Liver (tissue), 3 donors: ENCODE data around the gene FUBP3.

Experiments
- FOXA1 ChIP-seq: IDR thresholded peaks from 2 replicates; pipeline ENCODE4 v1.6.1; 2016; ENCODE audit warnings: antibody characterized with exemption
- NR2F2 ChIP-seq: IDR thresholded peaks from 2 replicates; pipeline ENCODE4 v1.6.1; 2016; ENCODE audit warnings: antibody characterized with exemption
- RAD21 ChIP-seq, 2 donors: IDR thresholded peaks; 2 replicates each; pipeline ENCODE4 v1.6.1; 2016; ENCODE audit warnings: antibody characterized with exemption in 2 of 2, mild to moderate bottlenecking in 2 of 2
- RXRA ChIP-seq, 2 donors: IDR thresholded peaks; 2 replicates each; pipeline ENCODE4 v1.6.1; 2017 to 2018; ENCODE audit warnings: antibody characterized with exemption in 2 of 2, mild to moderate bottlenecking in 1 of 2
- SP1 ChIP-seq: IDR thresholded peaks from 2 replicates; pipeline ENCODE4 v1.6.1; 2018; ENCODE audit warnings: antibody characterized with exemption, mild to moderate bottlenecking
- TAF1 ChIP-seq: conservative IDR thresholded peaks from 2 replicates; pipeline ENCODE4 v1.6.1; 2016; ENCODE audit warnings: antibody characterized with exemption, mild to moderate bottlenecking
- YY1 ChIP-seq: IDR thresholded peaks from 2 replicates; pipeline ENCODE4 v1.6.1; 2016; ENCODE audit warnings: antibody characterized with exemption, mild to moderate bottlenecking
- TF ChIP-seq, protein P1 (sequence below): fragments of 150-350 bp; IDR thresholded peaks from 2 replicates; pipeline ENCODE4 v1.5.1; 2017; ENCODE audit warnings: improper control_type of control experiment, low read depth, low read length; ENCODE audit not compliant: missing input control
- TF ChIP-seq, protein P2 (sequence below): IDR thresholded peaks from 2 replicates; pipeline ENCODE4 v1.6.1; 2016; ENCODE audit warnings: antibody characterized with exemption
- donor health status: healthy.
- donor health status: healthy.

DNA sequence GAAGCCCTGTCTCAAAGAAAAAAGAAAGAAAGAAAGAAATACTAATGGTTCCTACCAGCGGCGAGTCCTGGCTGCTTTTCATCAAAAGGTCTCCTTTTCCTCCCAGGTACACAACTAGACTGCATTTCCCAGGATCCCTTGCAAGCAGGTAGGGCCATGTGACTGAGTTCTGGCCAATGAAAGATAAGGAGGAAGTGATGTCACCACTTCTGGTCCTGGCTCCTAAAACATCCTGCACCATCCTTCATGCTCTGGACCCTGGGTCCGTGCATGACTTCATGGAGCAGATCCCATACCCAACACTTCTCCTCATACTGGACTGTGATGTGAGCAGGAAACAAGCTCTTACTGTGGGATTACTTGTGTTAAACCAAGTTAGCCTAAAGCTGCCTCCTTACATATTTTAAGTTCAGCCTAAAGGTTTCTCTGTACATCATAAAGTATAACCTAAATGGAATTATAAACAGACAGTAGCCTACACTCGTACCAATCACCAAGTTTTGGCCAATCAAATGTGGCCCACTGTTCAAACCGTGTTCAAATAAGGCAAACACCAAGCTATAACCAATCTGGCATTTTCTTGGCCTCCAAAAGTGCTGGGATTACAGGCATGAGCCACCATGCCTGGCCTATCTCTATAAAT is 30.2 kb upstream of the FUBP3 start:
- TF ChIP-seq TAF1 (no peak), YY1 (no peak), RXRA (IDR thresholded peaks at IDR 0.05) (no peak), SP1 (no peak), RAD21 (IDR thresholded peaks at IDR 0.05) (no peak), FOXA1 (no peak), NR2F2 (no peak)
- TF ChIP-seq, protein P1, sequence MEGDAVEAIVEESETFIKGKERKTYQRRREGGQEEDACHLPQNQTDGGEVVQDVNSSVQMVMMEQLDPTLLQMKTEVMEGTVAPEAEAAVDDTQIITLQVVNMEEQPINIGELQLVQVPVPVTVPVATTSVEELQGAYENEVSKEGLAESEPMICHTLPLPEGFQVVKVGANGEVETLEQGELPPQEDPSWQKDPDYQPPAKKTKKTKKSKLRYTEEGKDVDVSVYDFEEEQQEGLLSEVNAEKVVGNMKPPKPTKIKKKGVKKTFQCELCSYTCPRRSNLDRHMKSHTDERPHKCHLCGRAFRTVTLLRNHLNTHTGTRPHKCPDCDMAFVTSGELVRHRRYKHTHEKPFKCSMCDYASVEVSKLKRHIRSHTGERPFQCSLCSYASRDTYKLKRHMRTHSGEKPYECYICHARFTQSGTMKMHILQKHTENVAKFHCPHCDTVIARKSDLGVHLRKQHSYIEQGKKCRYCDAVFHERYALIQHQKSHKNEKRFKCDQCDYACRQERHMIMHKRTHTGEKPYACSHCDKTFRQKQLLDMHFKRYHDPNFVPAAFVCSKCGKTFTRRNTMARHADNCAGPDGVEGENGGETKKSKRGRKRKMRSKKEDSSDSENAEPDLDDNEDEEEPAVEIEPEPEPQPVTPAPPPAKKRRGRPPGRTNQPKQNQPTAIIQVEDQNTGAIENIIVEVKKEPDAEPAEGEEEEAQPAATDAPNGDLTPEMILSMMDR: no peak
- TF ChIP-seq, protein P2, sequence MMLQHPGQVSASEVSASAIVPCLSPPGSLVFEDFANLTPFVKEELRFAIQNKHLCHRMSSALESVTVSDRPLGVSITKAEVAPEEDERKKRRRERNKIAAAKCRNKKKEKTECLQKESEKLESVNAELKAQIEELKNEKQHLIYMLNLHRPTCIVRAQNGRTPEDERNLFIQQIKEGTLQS: no peak
